ENCODE data around the gene ZNF678.
"Not testable (repeated sequence)": the region's sequence is repeated elsewhere in the genome, so short reads cannot be mapped to it uniquely, and the experiment has no call there.

The ZNF678 gene

GRCh38 chr1:227603327-227603726 is 40.0 kb downstream of the ZNF678 start:
- Histone ChIP-seq H3K4me3 (ENCODE audit: low read length) (no peak overlapping the region), H4K20me1 (ENCODE audit: control insufficient read depth, insufficient read depth, low read depth, low read length) (no peaks in the 10 kb centered on the region), H3K27ac (ENCODE audit: low read depth, low read length) (no peak overlapping the region), H3K4me2 (ENCODE audit: low read length) (no peak overlapping the region), H3K9me3 (ENCODE audit: control insufficient read depth, insufficient read depth, low read length) (peaks cover 5% of the 10 kb centered on the region; the same call in 1 of the 2 replicates), H3K9me2 (replicated peaks; ENCODE audit: control insufficient read depth, low read length) (no peaks in the 10 kb centered on the region), H3K4me1 (ENCODE audit: control insufficient read depth, low read length) (no peaks in the 10 kb centered on the region), H3K36me3 (ENCODE audit: control insufficient read depth, low read length) (no peaks in the 10 kb centered on the region; the same call in 1 of the 2 replicates), H3K79me2 (ENCODE audit: control insufficient read depth, low read length) (peaks cover 23% of the 10 kb centered on the region), H3K27me3 (ENCODE audit: control insufficient read depth, low read length) (no peaks in the 10 kb centered on the region), H3F3A (ENCODE audit: control insufficient read depth, insufficient read depth) (no peaks in the 10 kb centered on the region)
- TF ChIP-seq CTCF (IDR thresholded peaks at IDR 0.05; ENCODE audit: low read depth, low read length, poor library complexity, severe bottlenecking): no peak
- no peak for TF ChIP-seq EZH2phosphoT487 (IDR thresholded peaks at IDR 0.05; ENCODE audit: borderline replicate concordance, low read length)

GRCh38 chr1:227604446-227604845 is 41.1 kb downstream of the ZNF678 start:
- no peak overlapping the region for H3K27ac ChIP-seq (ENCODE audit: low read depth, low read length)
- no peaks in the 10 kb centered on the region for H3K4me1 ChIP-seq (ENCODE audit: control insufficient read depth, low read length)
- no peaks in the 10 kb centered on the region; the same call in 1 of the 2 replicates for H3K36me3 ChIP-seq (ENCODE audit: control insufficient read depth, low read length)
- H3K4me2 ChIP-seq (ENCODE audit: low read length): no peak overlapping the region
- H3K79me2 ChIP-seq (ENCODE audit: control insufficient read depth, low read length): peaks cover 23% of the 10 kb centered on the region
- no peaks in the 10 kb centered on the region for H4K20me1 ChIP-seq (ENCODE audit: control insufficient read depth, insufficient read depth, low read depth, low read length)
- H3F3A ChIP-seq (ENCODE audit: control insufficient read depth, insufficient read depth): no peaks in the 10 kb centered on the region
- H3K9me3 ChIP-seq (ENCODE audit: control insufficient read depth, insufficient read depth, low read length): peaks cover 5% of the 10 kb centered on the region; the same call in 1 of the 2 replicates
- no peaks in the 10 kb centered on the region for H3K9me2 ChIP-seq (replicated peaks; ENCODE audit: control insufficient read depth, low read length)
- TF ChIP-seq CTCF (IDR thresholded peaks at IDR 0.05; ENCODE audit: low read depth, low read length, poor library complexity, severe bottlenecking) (no peak), EZH2phosphoT487 (IDR thresholded peaks at IDR 0.05; ENCODE audit: borderline replicate concordance, low read length) (no peak)
- H3K4me3 ChIP-seq (ENCODE audit: low read length): no peak overlapping the region
- H3K27me3 ChIP-seq (ENCODE audit: control insufficient read depth, low read length): no peaks in the 10 kb centered on the region

GRCh38 chr1:227606271-227606670 is 42.9 kb downstream of the ZNF678 start:
- not testable (repeated sequence) for H3F3A ChIP-seq (ENCODE audit: control insufficient read depth, insufficient read depth); H3K9me2 ChIP-seq (replicated peaks; ENCODE audit: control insufficient read depth, low read length); H4K20me1 ChIP-seq (ENCODE audit: control insufficient read depth, insufficient read depth, low read depth, low read length); H3K4me2 ChIP-seq (ENCODE audit: low read length); H3K4me3 ChIP-seq (ENCODE audit: low read length); H3K9me3 ChIP-seq (ENCODE audit: control insufficient read depth, insufficient read depth, low read length); H3K27me3 ChIP-seq (ENCODE audit: control insufficient read depth, low read length); H3K36me3 ChIP-seq (ENCODE audit: control insufficient read depth, low read length); H3K27ac ChIP-seq (ENCODE audit: low read depth, low read length); H3K4me1 ChIP-seq (ENCODE audit: control insufficient read depth, low read length)
- H3K79me2 ChIP-seq (ENCODE audit: control insufficient read depth, low read length): peaks cover 15% of the 10 kb centered on the region

- Histone ChIP-seq H3K9me3 (ENCODE audit: control insufficient read depth, insufficient read depth, low read length) (peaks cover 5% of the 10 kb centered on the region; the same call in 1 of the 2 replicates), H3K4me3 (ENCODE audit: low read length) (no peak overlapping the region), H3K79me2 (ENCODE audit: control insufficient read depth, low read length) (peaks cover 10% of the 10 kb centered on the region; the same call in 1 of the 2 replicates), H3K9me2 (replicated peaks; ENCODE audit: control insufficient read depth, low read length) (no peaks in the 10 kb centered on the region), H3F3A (ENCODE audit: control insufficient read depth, insufficient read depth) (no peaks in the 10 kb centered on the region), H3K27ac (ENCODE audit: low read depth, low read length) (no peak overlapping the region), H3K36me3 (ENCODE audit: control insufficient read depth, low read length) (peaks cover 4% of the 10 kb centered on the region; the same call in 1 of the 2 replicates), H3K27me3 (ENCODE audit: control insufficient read depth, low read length) (no peaks in the 10 kb centered on the region), H3K4me1 (ENCODE audit: control insufficient read depth, low read length) (no peaks in the 10 kb centered on the region), H3K4me2 (ENCODE audit: low read length) (no peak overlapping the region), H4K20me1 (ENCODE audit: control insufficient read depth, insufficient read depth, low read depth, low read length) (no peaks in the 10 kb centered on the region)
- TF ChIP-seq EZH2phosphoT487 (IDR thresholded peaks at IDR 0.05; ENCODE audit: borderline replicate concordance, low read length): no peak
- TF ChIP-seq CTCF (IDR thresholded peaks at IDR 0.05; ENCODE audit: low read depth, low read length, poor library complexity, severe bottlenecking): no peak
Measured at GRCh38 chr1:227607336-227607898, 44.1 kb downstream of the ZNF678 start.

All from DOHH2 (cell line).